GF-D8 (cell line): ENCODE measurements around the gene FGGY.

ENCODE experiments used
- DNase-seq: peaks from one replicate; lab custom pipeline; 2025; lab: John Stamatoyannopoulos, UW

Gene FGGY

DNA sequence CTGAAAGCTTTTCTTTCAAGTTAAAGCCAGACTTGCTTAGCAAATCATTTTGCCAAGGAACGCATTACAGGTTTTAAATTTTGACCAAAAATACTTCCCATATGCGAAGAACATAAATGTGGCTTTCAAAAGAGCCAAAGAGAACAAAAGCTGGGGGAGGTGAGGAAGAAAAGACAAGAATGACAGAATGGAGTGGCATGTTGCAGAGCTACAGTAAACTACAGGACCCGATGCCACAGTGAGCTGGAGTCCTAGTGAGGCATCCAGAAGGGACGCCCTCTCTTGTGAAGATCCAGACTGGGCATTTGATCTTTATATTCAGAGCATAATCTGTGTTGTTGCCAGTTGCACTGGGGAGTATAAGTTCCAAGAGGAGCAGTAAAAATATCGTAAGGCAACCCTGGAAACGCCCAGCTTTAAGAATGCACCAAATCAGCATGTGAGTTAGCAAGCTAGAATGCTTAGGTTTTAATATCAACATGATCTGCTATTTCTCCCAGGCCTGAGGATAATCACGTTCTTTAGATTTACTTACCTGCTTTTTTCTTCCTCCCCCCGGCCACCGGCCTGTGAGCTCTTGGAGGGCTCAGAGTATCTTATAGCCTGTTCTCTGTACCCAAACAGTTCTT, 469.4 kb downstream of the FGGY start:
- no peak for DNase-seq

DNA sequence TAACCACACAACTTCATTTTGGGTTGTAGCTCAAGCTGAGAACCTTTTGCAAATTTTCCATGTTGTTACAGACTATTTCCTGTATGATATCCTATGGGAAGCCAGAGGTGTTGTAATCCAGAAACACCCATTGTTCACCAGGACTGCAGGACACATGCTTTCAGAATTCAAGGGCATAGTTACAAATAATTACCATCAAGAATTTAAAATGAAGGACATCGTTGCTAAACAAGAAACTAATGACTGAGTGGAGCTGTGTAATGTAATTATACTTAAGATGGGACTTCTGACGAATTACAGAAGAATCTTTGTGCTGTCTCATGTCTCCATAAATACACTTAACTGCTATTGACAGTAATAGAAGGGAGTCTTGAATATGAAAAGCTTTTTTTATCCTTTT, 470.2 kb downstream of the FGGY start:
- DNase-seq, result no peak

DNA sequence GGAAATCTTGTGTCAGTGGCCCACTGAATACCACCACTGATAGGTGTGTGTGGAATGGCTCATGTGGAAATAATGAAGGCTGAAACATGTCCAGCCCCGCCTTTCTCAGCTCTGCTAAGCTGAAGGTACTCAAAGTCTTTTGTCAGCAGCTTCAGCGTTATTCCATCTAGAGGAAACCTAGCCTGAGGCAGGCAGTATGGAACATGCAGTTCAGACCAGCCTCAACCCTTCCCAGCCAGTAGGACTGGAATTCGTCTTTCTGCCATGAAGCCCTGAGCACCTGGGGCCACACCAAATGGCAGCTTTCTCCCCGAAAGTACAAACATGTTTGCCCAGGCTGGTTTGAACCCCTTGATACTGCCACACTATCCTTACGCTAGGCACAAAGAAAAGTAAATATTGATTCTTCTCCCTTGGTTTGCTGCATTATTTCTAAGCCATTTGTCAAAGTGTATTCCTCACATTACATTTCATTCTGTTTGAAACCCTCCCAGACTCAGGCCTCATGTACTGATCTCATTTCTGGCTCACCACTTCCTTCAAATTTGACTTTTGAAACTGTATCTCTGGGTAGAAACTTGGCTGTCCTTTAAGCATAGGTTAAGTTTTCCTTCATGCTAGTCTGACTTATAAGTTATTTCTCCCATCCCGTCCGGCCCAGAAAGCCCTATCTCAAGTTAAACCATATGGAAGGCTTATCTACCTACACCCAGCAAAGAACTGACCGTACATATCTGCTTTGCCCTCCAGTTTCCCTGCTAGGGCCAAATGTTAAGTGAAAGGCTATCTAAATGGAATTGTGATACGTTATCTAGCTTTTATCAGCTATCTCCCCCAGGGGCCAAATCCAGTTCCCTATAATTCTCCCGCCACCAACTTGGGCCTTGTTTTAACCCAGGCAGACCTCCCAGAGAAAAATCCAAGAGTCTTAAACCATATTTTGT, 472.2 kb downstream of the FGGY start:
- no peak for DNase-seq

DNA sequence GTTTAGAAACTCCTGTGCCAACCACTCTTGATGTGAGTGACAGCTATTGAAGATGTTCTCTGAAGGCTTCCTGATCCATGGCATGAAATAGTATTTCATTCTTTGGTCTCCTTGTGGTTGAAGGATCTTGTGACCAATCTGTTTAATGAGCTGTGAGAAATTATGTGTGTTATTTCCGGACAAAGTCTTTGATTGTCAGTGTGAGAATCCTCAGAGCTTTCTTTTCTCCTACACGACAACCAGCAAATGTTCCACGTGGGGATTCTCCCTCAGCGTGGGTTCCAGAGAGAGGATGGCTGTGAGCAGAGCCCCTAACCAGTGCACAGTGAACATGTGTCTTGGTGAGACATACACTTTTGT, 472.8 kb downstream of the FGGY start:
- no peak for DNase-seq

DNA sequence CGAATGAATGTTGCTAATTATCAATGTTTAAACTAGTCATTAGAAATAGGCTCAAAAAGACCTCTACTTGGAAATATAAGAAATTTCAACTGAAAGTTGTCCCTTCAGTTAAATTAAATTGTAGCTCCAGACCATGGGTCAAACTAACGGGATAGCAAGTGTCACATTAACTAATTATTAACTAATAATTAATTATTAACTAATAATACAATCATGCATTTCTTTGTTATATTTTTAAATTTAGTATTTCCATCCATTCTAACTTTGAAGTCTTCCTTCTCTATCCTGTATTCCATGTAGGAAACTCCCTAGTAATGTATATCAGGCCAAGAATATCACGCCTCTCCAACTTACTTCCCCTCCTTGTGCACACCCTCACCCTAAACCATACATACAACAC, 474.5 kb downstream of the FGGY start:
- no peak for DNase-seq

DNA sequence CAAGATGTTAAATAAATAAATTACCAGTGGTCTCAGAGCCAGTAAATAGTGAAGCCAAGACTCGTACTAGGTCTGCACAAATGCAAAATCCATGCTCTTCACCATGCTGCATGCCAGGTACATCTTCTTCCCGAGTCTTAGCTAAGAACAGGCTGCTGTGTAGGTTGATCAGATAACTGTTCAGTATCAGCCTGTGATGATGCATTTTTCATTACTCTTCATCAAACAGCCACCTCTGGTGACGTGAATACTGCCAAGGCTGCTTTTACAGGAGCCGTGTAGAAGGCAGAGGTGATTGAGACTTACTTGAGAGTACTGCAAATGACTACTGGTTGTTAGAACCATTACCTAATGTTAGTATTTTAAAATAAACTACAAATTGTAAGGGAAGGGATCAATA, 478.6 kb downstream of the FGGY start:
- no peak for DNase-seq

DNA sequence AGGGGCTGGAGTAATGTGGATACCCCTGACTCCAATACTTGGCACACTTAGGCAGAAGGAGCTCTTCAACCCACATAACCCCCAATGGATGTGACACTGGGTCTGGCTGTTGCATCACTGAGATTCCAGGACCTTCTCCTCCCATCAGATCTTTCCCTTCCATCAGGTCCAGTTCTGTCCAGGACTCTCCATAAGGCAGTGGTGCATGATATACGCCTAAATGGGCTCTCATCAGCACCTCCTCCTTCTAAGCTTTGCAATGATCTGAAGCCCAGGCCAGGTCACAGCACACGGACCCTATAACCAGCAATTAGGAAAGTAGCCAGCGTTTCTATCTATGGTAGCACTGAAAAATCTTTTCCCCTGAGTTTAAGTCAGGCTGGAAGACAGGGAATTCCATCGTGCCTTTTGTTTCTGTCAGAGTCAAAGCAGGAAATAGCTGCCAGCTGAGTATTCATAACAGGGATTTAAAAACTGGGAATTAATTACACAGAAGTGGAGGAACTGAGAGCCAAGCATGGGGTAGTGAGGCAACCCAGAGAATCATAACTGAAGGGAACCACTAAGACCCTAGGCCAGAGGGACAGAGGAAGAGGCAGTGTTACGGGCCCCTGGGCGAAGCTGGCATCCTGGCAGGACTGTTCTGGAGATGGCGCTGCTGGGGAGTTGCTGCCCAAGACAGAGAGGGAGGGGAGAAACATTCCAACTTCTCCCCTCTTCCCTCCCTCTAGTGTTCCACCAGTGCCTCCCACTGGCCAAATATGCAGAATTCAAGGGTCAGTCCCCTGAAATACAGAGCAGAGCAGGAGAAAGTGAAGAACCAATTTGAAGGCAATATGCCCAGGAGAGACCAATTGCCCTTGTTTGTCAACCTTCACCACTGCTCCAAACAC, 480.3 kb downstream of the FGGY start:
- no peak for DNase-seq

DNA sequence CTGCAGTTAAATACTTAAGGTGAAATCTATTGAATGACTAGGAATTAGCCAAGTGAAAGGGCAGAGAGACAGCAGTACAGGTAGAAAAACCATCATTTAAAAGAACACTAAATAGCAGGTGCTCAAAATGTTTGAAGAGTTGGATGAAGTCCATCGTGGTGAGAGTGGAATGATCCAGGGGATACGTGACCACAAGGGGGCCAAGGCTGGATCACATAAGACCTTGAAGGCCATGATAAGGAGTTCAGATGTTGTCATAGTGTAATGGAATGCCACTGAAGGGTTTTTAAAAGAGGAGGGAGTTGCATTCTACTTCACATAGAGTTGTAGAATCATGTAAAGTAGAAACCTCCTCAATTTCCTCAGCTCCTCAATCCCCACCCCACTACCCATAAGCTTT, 483.1 kb downstream of the FGGY start:
- no peak for DNase-seq

DNA sequence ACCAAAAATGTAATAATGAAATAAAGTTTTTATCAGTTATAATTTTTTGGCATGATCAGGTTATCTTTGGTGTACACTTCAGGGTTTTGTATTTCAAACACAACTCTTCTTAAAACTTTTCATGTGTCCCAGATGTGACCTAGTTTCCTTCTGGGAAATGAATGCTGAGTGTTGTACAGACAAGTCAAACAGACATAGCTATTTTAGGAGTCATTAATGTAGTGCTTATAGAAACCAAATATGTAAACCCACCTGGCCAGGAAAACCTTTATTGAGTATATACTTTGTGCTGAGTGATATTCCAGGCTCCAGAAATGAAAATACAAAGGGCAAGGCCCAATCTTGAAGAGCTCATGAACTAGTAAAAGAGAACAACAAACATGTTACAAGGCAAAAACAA, 491.9 kb downstream of the FGGY start:
- DNase-seq, result no peak

DNA sequence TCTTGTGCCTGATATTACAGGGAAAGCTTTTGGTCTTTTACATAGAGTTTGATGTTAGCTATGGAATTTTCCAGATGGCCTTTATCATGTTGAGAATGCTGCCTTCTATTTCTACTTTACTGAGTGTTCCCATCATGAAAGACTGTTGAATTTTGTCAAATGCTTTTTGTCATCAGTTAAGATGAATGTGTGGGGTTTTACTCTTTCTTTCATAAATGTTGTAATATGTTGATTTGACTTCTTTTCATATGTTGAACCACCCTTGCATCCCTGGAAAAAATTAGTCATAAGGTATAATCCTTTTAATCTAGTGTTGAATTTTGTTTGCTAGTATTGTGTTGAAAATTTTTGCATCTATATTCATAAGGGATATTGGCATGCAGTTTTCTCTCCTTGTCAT, 501.7 kb downstream of the FGGY start:
- no peak for DNase-seq

DNA sequence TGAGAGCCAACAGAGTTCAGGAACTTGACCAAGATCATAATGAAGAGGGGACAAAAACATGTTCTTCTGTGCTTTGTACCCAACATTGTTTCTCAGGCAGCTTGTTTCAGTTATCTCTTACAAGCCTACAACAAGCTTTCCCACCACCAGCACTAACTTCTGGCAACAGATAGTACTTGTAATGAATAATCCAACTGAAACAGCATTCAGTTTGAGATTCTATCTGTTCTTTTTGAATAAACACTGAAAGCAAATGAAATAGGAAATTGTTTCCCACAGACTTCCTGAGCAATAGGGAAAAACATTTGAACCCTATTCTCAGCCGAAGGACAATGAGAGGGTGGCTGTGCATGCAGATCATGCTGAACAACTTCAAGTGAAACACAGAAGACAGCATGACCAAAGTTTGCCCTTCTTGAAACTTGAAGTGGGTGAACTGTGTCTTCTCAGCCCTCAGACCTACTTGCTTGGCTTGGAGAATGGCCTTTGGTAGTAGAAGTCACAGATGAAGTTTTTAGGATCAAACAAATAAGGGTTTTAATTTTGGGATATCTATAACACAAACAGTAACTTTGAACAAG, 506.7 kb downstream of the FGGY start:
- no peak for DNase-seq

DNA sequence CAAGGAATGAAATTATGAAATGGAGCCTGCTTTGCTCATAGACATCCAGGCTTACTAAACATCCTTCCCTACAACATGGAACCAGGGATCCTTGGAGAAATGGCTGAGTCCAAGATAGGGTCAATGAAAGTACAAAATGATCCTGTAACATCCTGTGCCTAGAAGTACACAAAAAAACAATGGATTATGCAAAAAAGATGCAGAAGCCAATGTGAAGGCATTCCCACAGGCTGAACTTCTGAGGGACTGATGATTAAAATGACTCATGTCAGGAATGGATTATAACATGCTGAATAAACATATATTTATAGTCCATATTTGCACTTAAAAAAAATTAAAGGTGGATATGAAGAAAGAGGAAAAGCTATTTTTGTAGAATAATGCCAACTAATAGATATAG, 507.4 kb downstream of the FGGY start:
- no peak for DNase-seq

DNA sequence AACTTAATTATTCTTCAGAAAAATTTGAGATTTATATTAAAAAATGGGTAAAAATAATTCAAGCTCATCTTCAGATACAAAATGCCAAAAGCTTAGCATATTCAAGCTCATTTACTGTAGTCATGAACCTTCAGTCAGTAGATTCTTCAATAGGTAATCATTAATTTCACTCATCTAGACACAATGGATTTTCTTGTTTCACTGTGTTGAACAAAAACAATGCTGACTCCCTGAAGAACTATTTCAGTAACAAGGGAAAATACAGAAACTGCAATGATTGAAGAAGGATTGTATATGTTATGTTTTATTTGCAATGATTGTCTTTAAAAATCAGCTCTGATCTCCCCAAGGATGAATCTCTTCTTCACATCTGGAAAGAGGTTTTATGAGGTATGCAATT, 508.7 kb downstream of the FGGY start:
- DNase-seq, result no peak
